ENCODE results near the gene RADIL. TPM values are rescaled to one million over a fixed set of nuclear protein-coding genes. Genes with fewer than 3 reads are reported as not detected.

RADIL gene
- total RNA-seq, 1 donor from 2014 or later = 2.4 TPM

- DNase-seq (ENCODE audit: low spot score) = no peak
- Mint-ChIP-seq H3K4me1 (ENCODE audit: unreplicated experiment) (peaks cover 5% of the 10 kb centered on the region), H3K4me3 (ENCODE audit: unreplicated experiment) (no peak overlapping the region), H3K36me3 (ENCODE audit: low read depth, unreplicated experiment) (peaks cover 16% of the 10 kb centered on the region), H3K27ac (ENCODE audit: unreplicated experiment) (no peak overlapping the region), H3K9me3 (ENCODE audit: unreplicated experiment) (no peaks in the 10 kb centered on the region), H3K27me3 (ENCODE audit: unreplicated experiment) (peaks cover 4% of the 10 kb centered on the region)
- no peak for TF ChIP-seq CTCF (IDR thresholded peaks at IDR 0.05; ENCODE audit: unreplicated experiment)
These were observed 94.1 kb downstream of the RADIL start for GRCh38 chr7:4789194-4790077.

- no peak for DNase-seq (ENCODE audit: low spot score)
- Mint-ChIP-seq H3K36me3 (ENCODE audit: low read depth, unreplicated experiment) (peaks cover 9% of the 10 kb centered on the region), H3K4me3 (ENCODE audit: unreplicated experiment) (no peak overlapping the region), H3K4me1 (ENCODE audit: unreplicated experiment) (no peaks in the 10 kb centered on the region), H3K27ac (ENCODE audit: unreplicated experiment) (no peak overlapping the region), H3K9me3 (ENCODE audit: unreplicated experiment) (no peaks in the 10 kb centered on the region), H3K27me3 (ENCODE audit: unreplicated experiment) (peaks cover 4% of the 10 kb centered on the region)
- TF ChIP-seq CTCF (IDR thresholded peaks at IDR 0.05; ENCODE audit: unreplicated experiment) = no peak
These were observed 94.8 kb downstream of the RADIL start for GRCh38 chr7:4788627-4789189.

- H3K4me3 Mint-ChIP-seq (ENCODE audit: unreplicated experiment) = no peak overlapping the region
- H3K27me3 Mint-ChIP-seq (ENCODE audit: unreplicated experiment) = peaks cover 4% of the 10 kb centered on the region
- H3K27ac Mint-ChIP-seq (ENCODE audit: unreplicated experiment) = no peak overlapping the region
- peaks cover 9% of the 10 kb centered on the region for H3K36me3 Mint-ChIP-seq (ENCODE audit: low read depth, unreplicated experiment)
- H3K9me3 Mint-ChIP-seq (ENCODE audit: unreplicated experiment) = no peaks in the 10 kb centered on the region
- no peak for DNase-seq (ENCODE audit: low spot score)
- no peaks in the 10 kb centered on the region for H3K4me1 Mint-ChIP-seq (ENCODE audit: unreplicated experiment)
- no peak for TF ChIP-seq CTCF (IDR thresholded peaks at IDR 0.05; ENCODE audit: unreplicated experiment)
These were observed 95.4 kb downstream of the RADIL start for GRCh38 chr7:4787947-4788626.

GRCh38 chr7:4787541-4787940, 96.0 kb downstream of the RADIL start:
- DNase-seq (ENCODE audit: low spot score) = no peak
- Mint-ChIP-seq H3K4me3 (ENCODE audit: unreplicated experiment) (no peak overlapping the region), H3K9me3 (ENCODE audit: unreplicated experiment) (no peaks in the 10 kb centered on the region), H3K27me3 (ENCODE audit: unreplicated experiment) (peaks cover 4% of the 10 kb centered on the region), H3K36me3 (ENCODE audit: low read depth, unreplicated experiment) (peaks cover 10% of the 10 kb centered on the region), H3K4me1 (ENCODE audit: unreplicated experiment) (no peaks in the 10 kb centered on the region), H3K27ac (ENCODE audit: unreplicated experiment) (no peak overlapping the region)
- no peak for TF ChIP-seq CTCF (IDR thresholded peaks at IDR 0.05; ENCODE audit: unreplicated experiment)
